ENCODE data around the gene NOS1. TPM values are rescaled to one million over a fixed set of nuclear protein-coding genes. Genes with fewer than 3 reads are reported as not detected.
A peak's percentile ranks its signal among the peaks of the same experiment; 100 is the strongest.
"Not testable (repeated sequence)": the region's sequence is repeated elsewhere in the genome, so short reads cannot be mapped to it uniquely, and the experiment has no call there.

Gene NOS1
- total RNA-seq, 1 donor from 2014 or later: 1.9 TPM

- no peak for DNase-seq (ENCODE audit: low spot score)
Observed at GRCh38 chr12:117272690-117273089, 88.7 kb downstream of the NOS1 start.

DNA sequence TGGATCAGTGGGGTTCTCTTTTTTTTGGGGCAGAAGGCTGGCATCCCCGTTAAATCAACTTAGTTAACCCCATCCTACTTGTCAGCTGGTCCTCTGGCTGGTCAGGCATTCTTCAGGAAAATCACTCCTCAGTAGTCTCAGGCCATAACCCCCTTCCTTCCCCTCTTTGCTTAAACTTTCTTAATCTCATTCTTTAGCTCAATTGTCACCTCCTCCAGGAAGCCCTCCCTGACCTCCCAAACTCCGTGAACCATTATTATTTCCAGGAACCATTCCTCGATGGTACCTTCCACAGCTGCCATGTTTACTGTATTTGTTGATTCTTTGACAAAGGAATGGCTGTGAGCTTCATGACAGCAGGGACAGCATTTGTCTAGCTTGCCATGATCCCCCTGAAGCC is 98.7 kb downstream of the NOS1 start:
- no peak for DNase-seq (ENCODE audit: low spot score)

DNA sequence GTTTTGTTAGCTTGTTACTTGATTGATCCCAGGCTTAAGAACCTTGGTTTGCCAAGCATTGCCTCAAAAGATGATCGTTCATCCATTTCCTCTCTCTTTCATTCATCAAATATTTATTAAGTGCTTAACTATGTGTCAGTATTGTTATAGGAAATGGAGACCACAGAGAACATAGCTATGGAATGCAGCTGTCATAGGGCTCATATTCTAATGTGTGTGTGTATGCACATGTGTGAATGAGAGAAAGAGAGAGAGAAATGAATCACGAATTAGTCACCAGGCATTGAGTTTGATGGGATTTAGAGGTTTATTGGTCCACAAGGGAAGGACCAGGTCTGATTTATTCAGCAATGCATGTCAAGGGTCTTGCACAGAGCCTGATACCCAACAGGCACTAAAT is 100.2 kb downstream of the NOS1 start:
- no peak for DNase-seq (ENCODE audit: low spot score)

- DNase-seq (ENCODE audit: low spot score): no peak
Observed at GRCh38 chr12:117255386-117255785, 106.0 kb downstream of the NOS1 start.

GRCh38 chr12:117243488-117243887 is 117.9 kb downstream of the NOS1 start:
- DNase-seq (ENCODE audit: low spot score): no peak

DNA sequence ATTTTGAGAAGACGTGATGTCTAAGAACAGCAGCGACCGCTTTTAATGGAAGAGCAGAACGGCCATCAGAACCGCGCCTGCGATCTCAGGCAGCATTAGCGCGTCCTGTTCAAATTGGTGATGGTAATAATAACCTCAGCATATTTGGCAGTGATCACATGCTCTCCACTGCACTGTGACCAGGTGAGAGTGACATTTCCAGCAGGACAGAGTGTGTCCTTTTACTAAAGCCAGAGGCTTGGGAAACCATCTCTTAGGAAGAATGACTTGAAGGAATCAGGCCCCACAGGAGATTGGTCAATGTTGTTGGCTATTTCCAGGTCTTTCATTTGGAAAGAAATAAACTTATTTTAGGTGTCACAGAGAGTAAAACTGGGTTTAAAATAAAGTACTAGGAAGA is 119.7 kb downstream of the NOS1 start:
- no peak for DNase-seq (ENCODE audit: low spot score)

- DNase-seq (ENCODE audit: low spot score): no peak
Observed at GRCh38 chr12:117240081-117240755, 121.2 kb downstream of the NOS1 start.

- DNase-seq (ENCODE audit: low spot score): peak; percentile 60
Observed at GRCh38 chr12:117236456-117237001, 124.9 kb downstream of the NOS1 start.

DNA sequence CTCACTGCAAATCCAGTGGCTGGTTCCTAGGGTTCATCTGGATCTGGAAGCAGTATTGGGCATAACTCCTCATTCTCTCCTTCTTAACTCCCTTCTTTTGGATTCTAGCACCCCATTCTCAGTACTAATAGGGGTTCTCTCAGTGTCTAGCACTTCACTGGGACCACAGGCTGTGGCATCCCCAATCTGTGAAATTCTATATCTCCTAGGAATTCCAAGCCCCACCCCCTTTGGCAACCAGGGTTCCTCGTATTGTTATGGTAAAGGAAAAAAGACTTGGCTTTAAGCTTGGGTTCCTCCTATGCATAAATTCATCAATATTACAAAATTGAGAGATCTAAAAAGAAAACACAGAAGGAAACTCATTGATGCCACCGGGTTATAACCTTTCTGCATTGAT is 126.2 kb downstream of the NOS1 start:
- no peak for DNase-seq (ENCODE audit: low spot score)

DNA sequence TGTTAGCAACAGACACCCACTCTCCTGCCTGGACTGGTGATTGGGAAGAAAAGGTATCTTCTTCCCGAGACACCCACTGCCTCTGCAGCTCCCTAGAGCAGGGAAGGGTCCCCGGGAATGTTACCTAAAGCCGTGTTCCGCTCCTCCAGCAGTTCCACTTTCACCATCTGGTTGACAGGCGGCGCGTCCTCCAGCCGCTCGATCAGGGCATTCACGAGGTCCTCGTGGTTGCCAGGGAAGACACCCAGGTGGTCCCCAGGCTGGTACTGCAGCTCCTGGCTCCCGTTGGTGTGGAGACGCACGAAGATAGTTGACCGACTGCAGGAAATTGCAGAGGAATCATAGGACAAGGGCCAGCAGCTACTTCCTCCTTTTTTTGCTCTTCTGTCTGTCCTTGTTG is 127.0 kb downstream of the NOS1 start:
- DNase-seq (ENCODE audit: low spot score): no peak

DNA sequence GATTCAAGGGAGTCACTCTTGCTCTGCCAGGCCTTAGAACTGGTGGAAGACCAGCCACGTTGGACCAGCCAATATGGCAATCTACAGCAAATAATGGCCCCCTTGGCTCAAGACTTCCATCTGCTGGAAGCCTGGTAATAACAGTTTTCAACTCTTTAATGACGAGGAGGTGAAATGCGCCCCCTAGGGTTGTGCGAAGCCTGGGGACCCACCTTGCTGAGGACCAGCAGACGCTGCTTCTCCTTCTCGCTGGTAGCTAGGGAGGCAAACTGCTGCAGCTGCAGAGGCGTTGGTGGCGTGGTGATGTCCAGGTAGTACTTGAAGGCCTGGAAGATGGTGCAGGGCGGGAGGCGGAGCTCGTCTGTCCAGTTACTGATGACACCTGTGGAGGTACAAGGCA is 129.7 kb downstream of the NOS1 start:
- no peak for DNase-seq (ENCODE audit: low spot score)

GRCh38 chr12:117228239-117228638 is 133.2 kb downstream of the NOS1 start:
- peak; percentile 24 for DNase-seq (ENCODE audit: low spot score)

GRCh38 chr12:117227000-117227653 is 134.3 kb downstream of the NOS1 start:
- no peak for DNase-seq (ENCODE audit: low spot score)

DNA sequence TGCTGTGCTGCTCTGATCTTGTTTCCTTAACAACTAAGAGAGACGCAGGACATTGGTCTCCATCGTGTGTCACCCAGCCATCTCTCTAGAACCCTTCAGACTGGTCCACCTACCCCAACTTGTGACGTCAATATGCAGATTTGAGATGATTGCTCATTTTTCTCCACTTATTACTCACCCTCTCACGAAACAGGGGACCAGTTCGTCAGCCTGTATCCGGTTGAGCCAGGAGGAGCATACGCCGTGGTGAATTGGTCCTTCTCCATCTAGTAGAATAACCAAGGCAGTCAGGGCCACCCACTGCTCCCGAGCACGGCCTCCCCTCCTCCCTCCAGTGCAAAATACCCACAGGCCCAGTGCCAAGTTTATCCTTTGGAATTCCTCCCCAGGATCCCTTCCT is 134.9 kb downstream of the NOS1 start:
- DNase-seq (ENCODE audit: low spot score): no peak

DNA sequence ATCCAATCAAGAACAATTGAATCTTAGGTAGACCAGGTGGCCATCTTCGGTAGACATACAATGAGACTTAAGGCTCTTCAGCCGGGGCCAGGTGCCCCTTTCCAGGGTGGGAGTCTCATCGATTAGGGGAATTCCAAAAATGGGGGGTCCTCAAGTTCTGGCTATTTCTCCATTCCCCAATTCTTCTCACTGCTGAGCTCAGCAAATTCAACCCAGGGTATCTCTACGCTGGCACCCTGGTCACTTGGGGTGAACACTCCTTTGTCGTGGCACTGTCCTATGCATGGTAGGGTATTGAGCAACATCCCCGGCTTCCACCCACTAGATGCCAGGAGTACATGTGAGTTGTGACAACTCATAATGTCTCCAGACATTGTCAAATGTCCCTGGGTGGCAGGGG is 136.2 kb downstream of the NOS1 start:
- no peak for DNase-seq (ENCODE audit: low spot score)

- not testable (repeated sequence) for DNase-seq (ENCODE audit: low spot score)
Observed at GRCh38 chr12:117220947-117221346, 140.5 kb downstream of the NOS1 start.

DNA sequence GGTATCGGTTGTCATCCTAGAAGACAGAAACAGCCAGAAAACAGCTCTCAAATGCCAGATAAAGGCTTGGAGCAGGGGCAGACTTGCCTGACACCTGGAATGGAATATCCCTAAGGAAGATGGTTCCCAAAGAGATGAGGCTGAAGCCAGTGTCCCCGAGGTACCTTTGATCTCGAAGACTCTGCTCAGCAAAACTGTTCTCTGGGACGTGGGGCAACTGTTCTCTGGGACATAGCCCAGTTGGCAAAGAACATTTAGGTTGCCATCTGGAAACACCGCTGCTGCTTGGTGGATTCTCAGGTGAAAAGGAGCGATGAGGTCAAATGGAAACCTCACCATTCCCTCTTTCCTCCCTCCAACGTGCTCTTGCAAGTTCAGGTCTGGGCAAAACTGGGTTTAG is 143.3 kb downstream of the NOS1 start:
- DNase-seq (ENCODE audit: low spot score): no peak

DNA sequence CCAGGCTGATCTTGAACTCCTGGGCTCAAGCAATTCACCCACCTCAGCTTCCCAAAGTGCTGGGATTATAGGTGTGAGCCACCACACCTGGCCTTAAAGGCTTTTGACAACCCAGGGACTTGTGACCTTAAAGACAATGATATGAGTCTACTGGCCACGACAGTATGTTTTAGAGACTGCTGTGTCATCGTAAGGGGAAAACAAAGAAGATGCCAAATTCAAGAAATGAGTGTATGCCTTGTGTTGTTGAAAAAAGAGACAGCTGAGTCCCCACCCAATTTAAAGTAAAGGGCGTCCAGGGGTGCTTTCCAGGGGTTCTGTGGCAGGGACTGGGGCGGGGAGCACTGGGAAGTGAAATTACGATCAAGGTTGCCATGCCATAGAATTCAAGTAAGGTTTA is 144.7 kb downstream of the NOS1 start:
- no peak for DNase-seq (ENCODE audit: low spot score)

GRCh38 chr12:117214797-117215196 is 146.6 kb downstream of the NOS1 start:
- no peak for DNase-seq (ENCODE audit: low spot score)

- DNase-seq (ENCODE audit: low spot score): no peak
Observed at GRCh38 chr12:117213295-117213808, 148.1 kb downstream of the NOS1 start.

- DNase-seq (ENCODE audit: low spot score): peak; percentile 87
Observed at GRCh38 chr12:117212563-117213190, 148.7 kb downstream of the NOS1 start.

DNA sequence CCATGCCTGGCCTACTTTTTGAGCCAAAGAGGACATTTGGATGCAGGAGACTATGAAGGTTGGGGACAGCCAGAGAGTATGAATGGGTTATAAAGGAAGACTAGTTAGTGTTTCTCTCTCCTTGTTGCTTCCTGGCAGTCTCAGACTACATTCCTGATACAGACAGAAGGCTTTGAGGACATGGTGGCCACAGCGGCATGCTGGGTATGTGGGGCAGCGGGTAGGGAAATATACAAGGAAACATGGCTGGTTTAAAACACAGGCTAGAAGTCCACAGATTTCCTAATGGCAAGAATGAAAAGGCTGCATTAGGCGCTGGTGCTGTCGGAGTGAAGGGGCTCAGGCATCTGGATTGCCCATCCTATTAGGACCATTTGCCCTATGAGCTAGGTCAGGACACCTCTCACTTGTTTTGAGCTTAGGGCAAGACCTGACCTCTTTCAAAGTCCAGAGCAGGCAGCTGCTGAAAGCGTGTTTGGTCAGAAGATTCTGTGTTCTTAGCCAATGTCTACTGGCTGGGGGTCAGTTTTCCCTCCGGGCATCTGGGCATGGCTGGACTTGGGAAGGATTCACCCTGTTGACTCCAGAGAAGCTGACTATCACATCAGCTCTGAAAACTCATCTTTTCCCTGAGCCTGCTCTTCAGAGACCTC is 151.0 kb downstream of the NOS1 start:
- no peak for DNase-seq (ENCODE audit: low spot score)

Measured in umbilical cord (tissue), 2 donors.